A549 (cell line): ENCODE measurements around the gene IRF4.

ENCODE experiments used
- CHD2 ChIP-seq: fragments of 150-350 bp; IDR thresholded peaks from 2 replicates; pipeline ENCODE4 v1.6.1; 2014; ENCODE audit warnings: low read length; ENCODE audit not compliant: partially characterized antibody
- CTCF ChIP-seq: fragments of >200 bp; sonication (Bioruptor Twin); formaldehyde crosslinking; IDR thresholded peaks from 3 replicates; pipeline ENCODE4 v1.5.1; 2016
- JUNB ChIP-seq: fragments of >200 bp; sonication (Bioruptor Twin); formaldehyde crosslinking; IDR thresholded peaks from 2 replicates; pipeline ENCODE4 v1.6.1; 2016
- NPAS2 ChIP-seq: fragments of 250-450 bp; sonication (Bioruptor Pico); IDR thresholded peaks from 2 replicates; pipeline ENCODE4 v1.8.0; 2022; ENCODE audit warnings: mild to moderate bottlenecking, moderate library complexity, borderline replicate concordance
- NR3C1 ChIP-seq: fragments of >200 bp; sonication (Bioruptor Twin); formaldehyde crosslinking; IDR thresholded peaks from 3 replicates; pipeline ENCODE4 v1.6.1; 2017
- PHF8 ChIP-seq: fragments of 200-600 bp; sonication (generic); IDR thresholded peaks from 2 replicates; pipeline ENCODE4 v1.6.1; 2016; ENCODE audit warnings: low read depth, mild to moderate bottlenecking, antibody characterized with exemption, moderate library complexity, borderline replicate concordance
- POLR2A ChIP-seq: IDR thresholded peaks from 2 replicates; pipeline ENCODE4 v1.6.1; 2012; ENCODE audit warnings: mild to moderate bottlenecking, low read length
- RCOR1 ChIP-seq: fragments of 150-350 bp; IDR thresholded peaks from 2 replicates; pipeline ENCODE4 v1.6.1; 2014; ENCODE audit warnings: antibody characterized with exemption, low read length, low read depth
- RFX5 ChIP-seq: fragments of 450-650 bp; IDR thresholded peaks from 2 replicates; pipeline ENCODE4 v1.7.1; 2014; ENCODE audit warnings: antibody characterized with exemption, mild to moderate bottlenecking, moderate library complexity
- ZSCAN20 ChIP-seq: fragments of 250-450 bp; sonication (Bioruptor Pico); IDR thresholded peaks from 2 replicates; pipeline ENCODE4 v1.8.0; 2022; ENCODE audit warnings: mild to moderate bottlenecking, moderate library complexity

GRCh38 chr6:443621-444159, 52.1 kb downstream of the IRF4 start:
- TF ChIP-seq RCOR1 (no peak), CTCF (no peak), RFX5 (no peak), ZSCAN20 (CRISPR knock-in tag) (no peak), NPAS2 (no peak), PHF8 (no peak), JUNB (no peak), POLR2A (no peak), CHD2 (no peak), NR3C1 (no peak)
